HG02981 (cell line): ENCODE results near the gene UNC79.

Experiments used
- ATAC-seq: cut with Tn5 transposase; IDR thresholded peaks from one replicate; pipeline ENCODE4 v1.9.1; 2021; ENCODE audit warnings: mild to moderate bottlenecking, moderate library complexity; ENCODE audit not compliant: unreplicated experiment

The UNC79 gene

DNA sequence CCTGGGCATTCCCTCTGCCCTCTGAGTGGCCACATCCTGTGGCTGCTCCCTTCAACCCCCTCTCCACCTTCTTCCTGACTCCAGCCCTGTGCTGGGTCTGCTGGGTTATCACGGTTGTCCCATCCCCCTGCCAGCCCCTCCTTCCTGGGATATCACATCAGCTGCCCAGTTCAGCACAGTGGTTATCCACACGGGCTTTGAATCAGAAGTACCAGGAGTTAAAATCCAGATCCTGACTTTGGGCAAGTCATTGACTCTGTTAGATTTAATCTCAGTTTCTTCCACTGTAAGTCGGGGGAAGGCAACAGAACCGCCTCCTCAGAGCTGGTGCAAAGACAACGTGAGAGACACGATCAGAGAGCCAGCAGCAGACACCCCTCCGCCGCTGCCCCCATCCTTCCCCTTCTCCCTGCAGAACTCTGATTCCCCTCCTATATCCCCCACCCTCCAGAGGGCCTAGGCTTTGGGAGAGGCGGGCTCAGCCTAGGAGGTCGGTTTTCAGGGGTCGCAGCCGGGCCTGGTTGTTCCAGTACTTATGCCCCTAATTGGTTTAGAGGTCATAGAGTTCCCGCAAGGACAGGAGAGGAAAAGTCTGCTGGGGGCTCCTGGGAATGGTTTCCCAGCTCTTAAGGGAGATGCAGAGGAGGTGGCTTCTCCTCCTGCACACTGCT lies 315.0 kb downstream of the UNC79 start:
- ATAC-seq = no peak

DNA sequence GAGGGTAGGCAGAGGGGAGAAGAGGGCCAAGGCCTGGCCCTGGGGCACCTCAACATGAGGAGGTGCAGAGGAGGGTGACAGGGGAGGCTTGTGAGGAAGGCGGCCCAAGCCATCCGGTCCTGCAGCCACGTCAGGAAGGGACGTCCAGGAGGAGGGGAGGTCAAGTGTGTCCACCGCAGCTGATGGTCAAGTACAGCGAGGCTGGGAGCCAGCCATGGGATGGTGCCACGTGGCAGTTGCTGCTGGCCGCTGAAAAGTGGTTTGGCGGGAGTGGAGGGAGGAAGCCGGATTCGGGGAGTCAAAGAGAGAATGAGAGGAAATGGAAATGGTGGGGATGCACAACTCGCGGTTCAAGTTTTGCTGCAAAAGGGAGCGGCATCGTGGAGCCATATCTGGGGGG lies 316.4 kb downstream of the UNC79 start:
- no peak for ATAC-seq

DNA sequence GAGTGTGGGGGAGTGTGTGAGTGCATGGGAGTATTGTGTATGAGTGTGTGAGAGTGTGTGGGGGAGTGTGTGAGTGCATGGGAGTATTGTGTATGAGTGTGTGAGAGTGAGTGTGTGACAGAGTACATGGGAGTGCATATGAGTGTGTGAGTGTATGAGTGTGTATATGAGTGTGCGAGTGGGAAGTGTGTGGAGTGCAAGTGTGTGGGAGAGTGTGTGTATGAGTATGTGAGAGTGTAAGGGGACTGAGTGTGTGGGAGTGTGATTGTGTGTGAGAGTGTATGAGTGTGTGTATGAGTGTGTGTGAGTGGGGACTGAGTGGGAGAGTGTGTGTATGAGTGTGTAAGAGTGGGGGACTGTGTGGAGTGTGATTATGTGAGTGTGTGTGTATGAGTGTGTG lies 316.8 kb downstream of the UNC79 start:
- ATAC-seq = no peak

GRCh38 chr14:93748208-93749075 lies 317.7 kb downstream of the UNC79 start:
- no peak for ATAC-seq

DNA sequence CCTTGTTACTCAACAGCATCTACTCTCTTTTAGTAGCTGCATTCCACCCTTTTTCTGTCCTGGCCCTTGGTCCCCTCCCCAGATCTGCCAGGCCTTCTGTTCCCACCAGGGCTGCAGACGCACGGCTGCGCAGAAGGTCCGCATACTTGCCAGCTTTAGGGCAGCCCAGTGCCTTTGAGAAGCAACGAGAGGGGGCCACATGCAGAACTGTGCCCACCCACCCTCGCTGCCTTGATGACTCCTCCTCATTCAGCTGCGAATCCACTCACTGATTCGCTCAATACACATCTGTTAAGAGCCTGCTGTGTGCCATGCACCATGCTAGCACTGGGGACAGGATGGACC lies 318.3 kb downstream of the UNC79 start:
- ATAC-seq = no peak

GRCh38 chr14:93751946-93752655 lies 321.4 kb downstream of the UNC79 start:
- ATAC-seq = no peak

- ATAC-seq = no peak
These were observed 322.3 kb downstream of the UNC79 start for GRCh38 chr14:93752980-93753561.

DNA sequence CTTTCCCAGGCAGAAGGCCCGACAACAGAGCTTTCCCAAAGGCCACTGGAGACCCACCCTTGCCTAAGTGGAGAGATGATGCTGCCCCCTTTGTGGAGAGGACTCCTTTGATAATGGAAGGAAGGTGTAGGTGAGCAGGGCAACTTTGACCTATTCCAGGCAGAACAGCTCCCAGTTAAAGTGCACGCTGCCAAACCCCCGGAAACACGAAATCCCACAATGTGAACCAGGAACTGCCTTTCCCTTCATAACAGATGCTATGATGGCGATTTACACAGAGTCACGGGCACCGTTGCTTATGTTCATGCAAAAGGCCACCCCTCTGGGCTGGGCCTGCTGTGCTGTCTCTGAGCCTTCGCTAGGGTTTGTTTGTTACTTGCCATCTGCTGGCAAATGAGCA lies 322.9 kb downstream of the UNC79 start:
- ATAC-seq = no peak

GRCh38 chr14:93757206-93757605 lies 326.5 kb downstream of the UNC79 start:
- no peak for ATAC-seq
